HepG2 (cell line): ENCODE results near the gene FNBP1L. TPM values are rescaled to one million over a fixed set of nuclear protein-coding genes. Genes with fewer than 3 reads are reported as not detected.

Experiments
- ATAC-seq: fragments of 200-7000 bp; cut with Tn5 transposase; 3 replicates; pipeline ENCODE4 v1.9.1; 2020; ENCODE audit warnings: mild to moderate bottlenecking, moderate library complexity
- BruUV-seq: library from RNA; stranded (reverse); fragments of 400-500 nt; replicated peaks from 2 replicates; lab custom pipeline; 2021; lab: Mats Ljungman, UMichigan
- CTCF ChIA-PET: fragments of 300-600 bp; formaldehyde crosslinking; extraction: SDS; loops from one replicate; lab custom pipeline; 2021; ENCODE audit warnings: low total read pairs, inconsistent platforms, low intra/inter-chr PET ratio; lab: Yijun Ruan, JAX
- POLR2A ChIA-PET: fragments of 350-600 bp; sonication (Branson Sonifier 250); formaldehyde crosslinking; loops from one replicate; lab custom pipeline; 2020; ENCODE audit warnings: antibody characterized with exemption, inconsistent platforms; lab: Yijun Ruan, JAX
- DNase-seq: peaks from one replicate; pipeline ENCODE4 v3.0.0-alpha.2; 2015; ENCODE audit warnings: low spot score
- FAIRE-seq: peaks from 3 replicates; lab custom pipeline; 2011; peaks lifted over from hg19 to GRCh38; lab: Jason Lieb, UNC
- H2AFZ ChIP-seq: one replicate; pipeline ENCODE4 v1.6.1; 2011; ENCODE audit warnings: low read length, inconsistent platforms
- H3K27ac ChIP-seq: fragments of 300-600 bp; 3 replicates; pipeline ENCODE4 v1.8.0; 2011; ENCODE audit warnings: mixed run types, mild to moderate bottlenecking, mixed read lengths, low read length, inconsistent platforms; ENCODE audit not compliant: insufficient read depth; ENCODE audit errors: extremely low read length
- H3K27me3 ChIP-seq, 2 experiments: fragments of 200-600 bp in 1 of 2; 2 replicates in 1 of 2; 3 replicates in 1 of 2; pipeline versions ENCODE4 v1.6.0 to v1.8.0; 2011; ENCODE audit warnings: low read length in 2 of 2, mild to moderate bottlenecking in 2 of 2, moderate library complexity in 2 of 2, inconsistent platforms in 1 of 2; ENCODE audit not compliant: insufficient read depth in 2 of 2, control insufficient read depth in 1 of 2
- H3K36me3 ChIP-seq, 2 experiments: fragments of 200-600 bp in 1 of 2; replicated peaks in 1 of 2; 2 replicates in 1 of 2; 3 replicates in 1 of 2; pipeline versions ENCODE4 v1.5.1 to v1.8.0; 2011; ENCODE audit warnings: low read length in 2 of 2, inconsistent platforms in 1 of 2; ENCODE audit not compliant: insufficient read depth in 2 of 2, control insufficient read depth in 1 of 2
- H3K4me1 ChIP-seq: 2 replicates; pipeline ENCODE4 v1.5.1; 2012; ENCODE audit warnings: low read length, inconsistent platforms; ENCODE audit not compliant: insufficient read depth
- H3K4me2 ChIP-seq: 2 replicates; pipeline ENCODE4 v1.6.0; 2011; ENCODE audit warnings: low read depth, low read length, inconsistent platforms
- H3K4me3 ChIP-seq, 3 experiments: fragments of 200-600 bp in 1 of 3; sonication (generic), shearing (Covaris generic) in 1 of 3; replicated peaks in 1 of 3; 2 replicates each; pipeline ENCODE4 v1.5.1; 2011 to 2016; ENCODE audit warnings: low read length in 3 of 3, inconsistent platforms in 2 of 3, low read depth in 2 of 3, mild to moderate bottlenecking in 2 of 3, control low read depth in 1 of 3, mixed read lengths in 1 of 3; ENCODE audit not compliant: insufficient read depth in 1 of 3
- H3K79me2 ChIP-seq: one replicate; pipeline ENCODE4 v1.6.1; 2011; ENCODE audit warnings: low read length, inconsistent platforms; ENCODE audit not compliant: insufficient read depth
- H3K9ac ChIP-seq: 2 replicates; pipeline ENCODE4 v1.6.0; 2011; ENCODE audit warnings: mild to moderate bottlenecking, low read depth, low read length, inconsistent platforms; ENCODE audit not compliant: insufficient read depth
- H3K9me3 ChIP-seq: 2 replicates; pipeline ENCODE4 v1.5.1; 2012; ENCODE audit warnings: mild to moderate bottlenecking, low read length
- H4K20me1 ChIP-seq: 2 replicates; pipeline ENCODE4 v1.6.0; 2011; ENCODE audit warnings: inconsistent platforms, mild to moderate bottlenecking, low read length, moderate library complexity; ENCODE audit not compliant: insufficient read depth
- HNF4G ChIP-seq, 2 experiments: sonication (generic) in 1 of 2; formaldehyde crosslinking in 1 of 2; IDR thresholded peaks; 2 replicates each; pipeline versions ENCODE4 v1.4.0 to v1.6.1; 2011 to 2020; ENCODE audit warnings: borderline replicate concordance in 2 of 2, low read depth in 2 of 2, mild to moderate bottlenecking in 2 of 2, low read length in 1 of 2, missing genetic modification reagents in 1 of 2, moderate library complexity in 1 of 2
- NRL ChIP-seq: sonication (generic); formaldehyde crosslinking; IDR thresholded peaks from 2 replicates; pipeline ENCODE4 v1.5.0; 2020; ENCODE audit warnings: missing genetic modification reagents, mild to moderate bottlenecking, moderate library complexity, borderline replicate concordance
- PAWR ChIP-seq: sonication (generic); formaldehyde crosslinking; IDR thresholded peaks from 2 replicates; pipeline ENCODE4 v1.4.0; 2020; ENCODE audit warnings: missing genetic modification reagents, mild to moderate bottlenecking, borderline replicate concordance
- ZFP36L1 ChIP-seq: sonication (generic); formaldehyde crosslinking; IDR thresholded peaks from 2 replicates; pipeline ENCODE4 v1.8.0; 2022; ENCODE audit warnings: mild to moderate bottlenecking, missing genetic modification reagents, moderate library complexity
- ZNF180 ChIP-seq: sonication (generic); formaldehyde crosslinking; IDR thresholded peaks from 2 replicates; pipeline ENCODE4 v1.4.0; 2020; ENCODE audit warnings: low read depth, missing genetic modification reagents, borderline replicate concordance
- ZNF574 ChIP-seq: sonication (generic); formaldehyde crosslinking; IDR thresholded peaks from 2 replicates; pipeline ENCODE4 v1.4.0; 2020; ENCODE audit warnings: missing genetic modification reagents
- WGBS: methylation state at CpG from one replicate; pipeline ENCODE4 v1.1.6; 2017; ENCODE audit warnings: low lambda C conversion rate; 5-methylcytosine and 5-hydroxymethylcytosine counted together
- in situ Hi-C: cut with HindIII; loops from 2 replicates; pipeline ENCODE4 v1.10.0; 2017; ENCODE audit warnings: low pct_unique_long_range_greater_than_20kb; ENCODE audit not compliant: extremely low pct_ligation_motif_present
- intact Hi-C: fragments of 100-400 bp; cut with micrococcal nuclease; formaldehyde crosslinking; loops from one replicate; pipeline ENCODE4 v1.10.0; 2022; ENCODE audit not compliant: unreplicated experiment
- polyA plus RNA-seq, 8 experiments: library from polyadenylated mRNA; depleted of rRNA in 3 of 8; stranded (reverse) in 7 of 8; unstranded in 1 of 8; fragments of >200 nt; fragmentation: Illumina TruSeq in 4 of 8; extraction: Trizol in 4 of 8; gene quantifications; 2 replicates each; pipeline versions ENCODE4 v1.2.1 to v1.2.3, GENCODE V29; 2011 to 2016; ENCODE audit warnings: low read depth in 4 of 8, missing spikeins in 1 of 8, mixed read lengths in 1 of 8; ENCODE audit not compliant: insufficient read depth in 1 of 8
- total RNA-seq, 5 experiments: library from RNA; depleted of rRNA; stranded (reverse); fragments of >200 nt; fragmentation: Illumina TruSeq; extraction: Trizol; gene quantifications; 2 replicates each; pipeline ENCODE4 v1.2.3, GENCODE V29; 2016; ENCODE audit warnings: low read depth in 1 of 5
- TF ChIP-seq, protein P1 (sequence below): sonication (generic); formaldehyde crosslinking; IDR thresholded peaks from 2 replicates; pipeline ENCODE4 v1.4.0; 2020; ENCODE audit warnings: missing genetic modification reagents
- TF ChIP-seq, protein P2 (sequence below): sonication (generic); formaldehyde crosslinking; IDR thresholded peaks from 2 replicates; pipeline ENCODE4 v1.5.1; 2020; ENCODE audit warnings: missing genetic modification reagents, mild to moderate bottlenecking, borderline replicate concordance
- TF ChIP-seq, protein P3 (sequence below): IDR thresholded peaks from 2 replicates; pipeline ENCODE4 v1.6.1; 2016

The FNBP1L gene
- total and polyA plus RNA-seq, 2 of the 13 experiments (the other 11 are each of a cell fraction or from before 2014, with no cell fraction given), result 24.1 to 27.1 TPM

DNA sequence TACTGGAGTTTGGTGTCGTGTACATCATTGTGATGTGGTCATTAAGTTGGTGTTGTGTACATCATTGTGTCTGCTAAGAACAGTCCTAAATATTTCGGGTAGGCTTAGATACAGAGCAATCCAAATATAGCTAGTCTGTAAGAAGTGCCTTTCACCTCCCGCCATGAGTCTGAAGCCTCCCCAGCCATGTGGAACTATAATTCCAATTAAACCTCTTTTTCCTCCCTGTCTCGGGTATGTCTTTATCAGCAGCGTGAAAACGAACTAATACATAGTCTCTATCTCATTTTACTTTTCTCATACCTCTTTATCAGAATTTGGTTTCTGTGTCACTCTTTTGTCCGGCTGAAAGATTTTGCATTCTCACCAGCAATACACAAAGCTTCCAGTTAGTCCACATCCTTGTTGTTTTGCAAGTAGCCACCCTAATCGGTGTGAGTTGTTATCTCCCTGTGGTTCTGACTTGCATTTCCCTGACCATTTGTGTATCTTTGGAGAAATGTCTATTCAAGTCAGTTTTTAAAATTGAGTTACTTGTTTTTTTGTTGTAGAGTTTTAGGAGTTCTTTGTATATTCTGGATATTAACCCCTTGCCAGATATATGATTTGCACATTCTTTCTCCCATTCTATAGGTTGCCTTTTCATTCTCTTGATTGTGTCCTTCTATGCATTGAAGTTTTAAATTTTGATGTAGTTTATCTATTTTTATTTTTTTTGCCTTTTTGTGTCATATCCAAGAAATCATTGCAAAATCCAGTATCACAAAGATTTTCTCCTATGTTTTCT lies 56.5 kb downstream of the FNBP1L start:
- H3K79me2 ChIP-seq, result peaks cover 12% of the 10 kb centered on the region
- intact Hi-C loops (no loop called here), in situ Hi-C loops (no loop called here)
- no peaks in the 10 kb centered on the region for H3K27me3 ChIP-seq
- CTCF ChIA-PET, result no interaction called here
- WGBS, result 98% methylated on average over 8 of the region's 8 CpGs
- FAIRE-seq (no peak), ATAC-seq (no peak), DNase-seq (no peak)
- no peak overlapping the region for H3K4me3 ChIP-seq
- POLR2A ChIA-PET, result no interaction called here
- no peak overlapping the region for H3K27ac ChIP-seq
- no peaks in the 10 kb centered on the region for H3K9me3 ChIP-seq
- BruUV-seq, result no TSS peak
- no peaks in the 10 kb centered on the region for H4K20me1 ChIP-seq
- no peak overlapping the region for H3K4me2 ChIP-seq
- peaks cover 2 to 7% of the 10 kb centered on the region in 2 experiments; a peak in 3 of 5 replicates for H3K36me3 ChIP-seq
- TF ChIP-seq ZNF574 (CRISPR knock-in tag), result no peak
- TF ChIP-seq, protein P1, sequence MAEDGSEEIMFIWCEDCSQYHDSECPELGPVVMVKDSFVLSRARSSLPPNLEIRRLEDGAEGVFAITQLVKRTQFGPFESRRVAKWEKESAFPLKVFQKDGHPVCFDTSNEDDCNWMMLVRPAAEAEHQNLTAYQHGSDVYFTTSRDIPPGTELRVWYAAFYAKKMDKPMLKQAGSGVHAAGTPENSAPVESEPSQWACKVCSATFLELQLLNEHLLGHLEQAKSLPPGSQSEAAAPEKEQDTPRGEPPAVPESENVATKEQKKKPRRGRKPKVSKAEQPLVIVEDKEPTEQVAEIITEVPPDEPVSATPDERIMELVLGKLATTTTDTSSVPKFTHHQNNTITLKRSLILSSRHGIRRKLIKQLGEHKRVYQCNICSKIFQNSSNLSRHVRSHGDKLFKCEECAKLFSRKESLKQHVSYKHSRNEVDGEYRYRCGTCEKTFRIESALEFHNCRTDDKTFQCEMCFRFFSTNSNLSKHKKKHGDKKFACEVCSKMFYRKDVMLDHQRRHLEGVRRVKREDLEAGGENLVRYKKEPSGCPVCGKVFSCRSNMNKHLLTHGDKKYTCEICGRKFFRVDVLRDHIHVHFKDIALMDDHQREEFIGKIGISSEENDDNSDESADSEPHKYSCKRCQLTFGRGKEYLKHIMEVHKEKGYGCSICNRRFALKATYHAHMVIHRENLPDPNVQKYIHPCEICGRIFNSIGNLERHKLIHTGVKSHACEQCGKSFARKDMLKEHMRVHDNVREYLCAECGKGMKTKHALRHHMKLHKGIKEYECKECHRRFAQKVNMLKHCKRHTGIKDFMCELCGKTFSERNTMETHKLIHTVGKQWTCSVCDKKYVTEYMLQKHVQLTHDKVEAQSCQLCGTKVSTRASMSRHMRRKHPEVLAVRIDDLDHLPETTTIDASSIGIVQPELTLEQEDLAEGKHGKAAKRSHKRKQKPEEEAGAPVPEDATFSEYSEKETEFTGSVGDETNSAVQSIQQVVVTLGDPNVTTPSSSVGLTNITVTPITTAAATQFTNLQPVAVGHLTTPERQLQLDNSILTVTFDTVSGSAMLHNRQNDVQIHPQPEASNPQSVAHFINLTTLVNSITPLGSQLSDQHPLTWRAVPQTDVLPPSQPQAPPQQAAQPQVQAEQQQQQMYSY, result no peak
- TF ChIP-seq HNF4G (IDR thresholded peaks at IDR 0.05; ENCODE audit: borderline replicate concordance, low read depth, low read length), result no peak
- TF ChIP-seq HNF4G (CRISPR knock-in tag; IDR thresholded peaks at IDR 0.05; ENCODE audit: borderline replicate concordance, low read depth), result no peak
- TF ChIP-seq, protein P2, sequence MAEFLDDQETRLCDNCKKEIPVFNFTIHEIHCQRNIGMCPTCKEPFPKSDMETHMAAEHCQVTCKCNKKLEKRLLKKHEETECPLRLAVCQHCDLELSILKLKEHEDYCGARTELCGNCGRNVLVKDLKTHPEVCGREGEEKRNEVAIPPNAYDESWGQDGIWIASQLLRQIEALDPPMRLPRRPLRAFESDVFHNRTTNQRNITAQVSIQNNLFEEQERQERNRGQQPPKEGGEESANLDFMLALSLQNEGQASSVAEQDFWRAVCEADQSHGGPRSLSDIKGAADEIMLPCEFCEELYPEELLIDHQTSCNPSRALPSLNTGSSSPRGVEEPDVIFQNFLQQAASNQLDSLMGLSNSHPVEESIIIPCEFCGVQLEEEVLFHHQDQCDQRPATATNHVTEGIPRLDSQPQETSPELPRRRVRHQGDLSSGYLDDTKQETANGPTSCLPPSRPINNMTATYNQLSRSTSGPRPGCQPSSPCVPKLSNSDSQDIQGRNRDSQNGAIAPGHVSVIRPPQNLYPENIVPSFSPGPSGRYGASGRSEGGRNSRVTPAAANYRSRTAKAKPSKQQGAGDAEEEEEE, result no peak
- TF ChIP-seq, protein P3, sequence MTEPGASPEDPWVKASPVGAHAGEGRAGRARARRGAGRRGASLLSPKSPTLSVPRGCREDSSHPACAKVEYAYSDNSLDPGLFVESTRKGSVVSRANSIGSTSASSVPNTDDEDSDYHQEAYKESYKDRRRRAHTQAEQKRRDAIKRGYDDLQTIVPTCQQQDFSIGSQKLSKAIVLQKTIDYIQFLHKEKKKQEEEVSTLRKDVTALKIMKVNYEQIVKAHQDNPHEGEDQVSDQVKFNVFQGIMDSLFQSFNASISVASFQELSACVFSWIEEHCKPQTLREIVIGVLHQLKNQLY (CRISPR knock-in tag), result no peak
- TF ChIP-seq ZFP36L1 (CRISPR knock-in tag), result no peak
- TF ChIP-seq PAWR (CRISPR knock-in tag), result no peak
- TF ChIP-seq ZNF180 (CRISPR knock-in tag), result no peak
- no peak for TF ChIP-seq NRL (CRISPR knock-in tag)
- H3K9ac ChIP-seq, result no peak overlapping the region
- peaks cover 5% of the 10 kb centered on the region; the same call in 1 of the 2 replicates for H3K4me1 ChIP-seq
- H2AFZ ChIP-seq, result no peak overlapping the region
